IPS DF 6.9 (cell line): ENCODE results near the gene TFR2.
A peak's percentile ranks its signal among the peaks of the same experiment; 100 is the strongest.

Experiments
- DNase-seq: peaks from one replicate; pipeline ENCODE4 v3.0.0-alpha.2; 2013; ENCODE audit warnings: low read depth, low spot score
- H3K27ac ChIP-seq: one replicate; pipeline ENCODE4 v1.5.1; 2013; ENCODE audit warnings: low read length, control low read depth
- H3K27me3 ChIP-seq: 2 replicates; pipeline ENCODE4 v1.6.1; 2013; ENCODE audit warnings: mild to moderate bottlenecking, low read length; ENCODE audit not compliant: control insufficient read depth, insufficient read depth
- H3K36me3 ChIP-seq: 2 replicates; pipeline ENCODE4 v1.6.1; 2013; ENCODE audit warnings: low read length; ENCODE audit not compliant: control insufficient read depth, insufficient read depth
- H3K4me1 ChIP-seq: 2 replicates; pipeline ENCODE4 v1.6.1; 2013; ENCODE audit warnings: low read length; ENCODE audit not compliant: control insufficient read depth, insufficient read depth
- H3K4me3 ChIP-seq: 2 replicates; pipeline ENCODE4 v1.5.1; 2013; ENCODE audit warnings: mild to moderate bottlenecking, low read length
- H3K9me3 ChIP-seq: 2 replicates; pipeline ENCODE4 v1.6.1; 2013; ENCODE audit warnings: low read length, inconsistent platforms; ENCODE audit not compliant: control insufficient read depth, insufficient read depth
- WGBS: extraction: QIAGEN DNeasy Blood & Tissue Kit; methylation state at CpG from one replicate; pipeline ENCODE4 v1.1.7; 2013; ENCODE audit warnings: mixed read lengths, missing lambda C conversion rate; ENCODE audit not compliant: insufficient read length, insufficient coverage; 5-methylcytosine and 5-hydroxymethylcytosine counted together

Gene TFR2

DNA sequence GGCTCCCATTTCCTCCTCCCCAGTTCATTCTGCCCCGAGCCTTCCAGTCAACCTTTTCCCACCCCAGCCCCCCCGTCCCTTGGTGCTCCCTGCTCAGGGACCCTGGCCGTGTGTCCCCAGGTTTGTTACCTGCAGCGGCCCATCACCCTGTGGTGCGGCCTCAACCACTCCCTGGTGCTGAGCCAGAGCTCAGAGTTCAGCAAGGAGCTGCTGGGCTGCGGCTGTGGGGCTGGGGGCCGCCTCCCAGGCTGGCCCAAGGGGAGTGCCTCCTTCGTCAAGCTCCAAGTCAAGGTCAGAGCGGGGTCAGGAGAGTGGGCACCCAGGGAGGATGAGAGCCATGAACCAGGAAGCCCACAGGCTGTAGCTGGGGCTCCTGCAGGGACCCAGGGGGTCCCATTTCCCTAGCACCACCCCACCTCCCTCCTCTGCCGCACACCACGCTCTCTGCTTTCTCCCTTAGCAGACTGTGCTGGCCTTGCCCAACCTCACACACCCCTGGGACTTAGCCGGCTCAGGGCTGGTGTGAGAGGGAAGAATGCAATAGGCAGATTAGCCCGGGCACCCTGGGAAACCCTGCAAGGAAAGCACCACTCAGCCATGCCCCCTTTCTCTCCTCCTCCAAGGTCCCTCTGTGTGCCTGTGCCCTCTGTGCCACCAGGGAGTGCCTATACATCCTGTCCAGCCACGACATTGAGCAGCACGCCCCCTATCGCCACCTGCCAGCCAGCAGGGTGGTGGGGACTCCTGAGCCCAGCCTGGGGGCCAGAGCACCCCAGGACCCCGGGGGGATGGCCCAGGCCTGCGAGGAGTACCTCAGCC lies 41.2 kb downstream of the TFR2 start:
- WGBS, result no CpG with 5 or more reads among the region's 18 CpGs
- no peaks in the 10 kb centered on the region for H3K27me3 ChIP-seq
- H3K27ac ChIP-seq, result no peak overlapping the region
- H3K4me3 ChIP-seq, result no peak overlapping the region
- H3K9me3 ChIP-seq, result no peaks in the 10 kb centered on the region
- no peak for DNase-seq
- H3K36me3 ChIP-seq, result no peaks in the 10 kb centered on the region
- H3K4me1 ChIP-seq, result peaks cover 3% of the 10 kb centered on the region; the same call in 1 of the 2 replicates

GRCh38 chr7:100598425-100598824 lies 42.9 kb downstream of the TFR2 start:
- Histone ChIP-seq H3K9me3 (no peaks in the 10 kb centered on the region), H3K27ac (no peak overlapping the region), H3K4me1 (peaks cover 3% of the 10 kb centered on the region; the same call in 1 of the 2 replicates), H3K36me3 (no peaks in the 10 kb centered on the region), H3K4me3 (no peak overlapping the region), H3K27me3 (no peaks in the 10 kb centered on the region)
- WGBS, result no CpG with 5 or more reads among the region's 4 CpGs
- DNase-seq, result no peak

- Histone ChIP-seq H3K27me3 (no peaks in the 10 kb centered on the region), H3K9me3 (no peaks in the 10 kb centered on the region), H3K4me1 (peaks cover under 1% of the 10 kb centered on the region; the same call in 1 of the 2 replicates), H3K27ac (no peak overlapping the region), H3K36me3 (no peaks in the 10 kb centered on the region), H3K4me3 (no peak overlapping the region)
- WGBS, result no CpG with 5 or more reads among the region's 7 CpGs
- no peak for DNase-seq
Measured at GRCh38 chr7:100595188-100595587, 46.2 kb downstream of the TFR2 start.

DNA sequence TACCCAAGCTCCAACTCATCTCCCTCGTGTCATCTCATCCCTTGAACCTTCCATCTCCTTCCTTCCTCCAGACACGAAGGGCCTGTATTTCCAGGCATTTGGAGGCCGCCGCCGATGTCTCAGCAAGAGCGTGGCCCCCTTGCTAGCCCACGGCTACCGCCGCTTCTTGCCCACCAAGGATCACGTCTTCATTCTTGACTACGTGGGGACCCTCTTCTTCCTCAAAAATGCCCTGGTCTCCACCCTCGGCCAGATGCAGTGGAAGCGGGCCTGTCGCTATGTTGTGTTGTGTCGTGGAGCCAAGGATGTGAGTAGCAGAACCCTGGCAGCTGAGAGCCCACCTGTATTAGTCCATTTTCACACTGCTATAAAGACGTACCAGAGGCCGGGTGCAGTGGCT lies 49.8 kb downstream of the TFR2 start:
- no CpG with 5 or more reads among the region's 17 CpGs for WGBS
- Histone ChIP-seq H3K9me3 (no peaks in the 10 kb centered on the region), H3K27me3 (no peaks in the 10 kb centered on the region), H3K36me3 (no peaks in the 10 kb centered on the region), H3K27ac (no peak overlapping the region), H3K4me3 (no peak overlapping the region), H3K4me1 (peaks cover 4% of the 10 kb centered on the region)
- DNase-seq, result no peak

GRCh38 chr7:100590077-100590737 lies 51.1 kb downstream of the TFR2 start:
- Histone ChIP-seq H3K4me1 (peaks cover 4% of the 10 kb centered on the region), H3K27ac (no peak overlapping the region), H3K27me3 (no peaks in the 10 kb centered on the region), H3K9me3 (no peaks in the 10 kb centered on the region), H3K36me3 (no peaks in the 10 kb centered on the region), H3K4me3 (no peak overlapping the region)
- WGBS, result no CpG with 5 or more reads among the region's 20 CpGs
- no peak for DNase-seq

DNA sequence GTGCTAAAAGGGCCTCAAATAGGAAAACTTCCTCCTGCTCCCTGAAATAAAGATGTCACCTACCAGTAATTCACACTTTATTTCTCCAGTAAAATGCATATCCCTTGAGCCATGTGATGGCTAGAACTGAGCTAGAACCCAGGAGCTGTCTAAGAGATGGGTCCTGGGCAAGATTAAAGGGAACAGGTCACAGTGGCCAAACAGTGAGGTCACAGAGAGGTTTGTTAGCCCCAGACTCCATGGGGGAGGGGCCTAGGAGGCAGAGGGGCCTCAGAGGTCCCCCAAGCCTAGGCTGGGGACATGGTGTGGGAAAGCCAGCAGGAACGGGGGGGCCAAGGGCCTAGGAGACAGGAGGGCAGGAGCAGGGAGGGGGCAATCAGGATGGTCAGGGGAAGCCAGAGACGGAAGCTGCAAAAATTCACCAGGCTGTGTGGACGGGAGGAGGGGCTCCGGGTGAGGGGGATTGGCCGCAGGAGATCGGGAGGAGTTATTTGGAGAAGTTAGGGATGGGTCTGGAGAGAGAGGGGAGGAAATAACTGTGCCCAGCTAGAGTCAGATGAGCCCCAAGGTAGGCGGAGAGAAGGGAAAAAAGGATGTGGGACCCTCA lies 51.9 kb downstream of the TFR2 start:
- no peak overlapping the region for H3K4me3 ChIP-seq
- no CpG with 5 or more reads among the region's 7 CpGs for WGBS

GRCh38 chr7:100588438-100588837 lies 52.9 kb downstream of the TFR2 start:
- no peak for DNase-seq
- Histone ChIP-seq H3K4me1 (peaks cover 14% of the 10 kb centered on the region), H3K27ac (no peak overlapping the region), H3K4me3 (no peak overlapping the region), H3K27me3 (no peaks in the 10 kb centered on the region), H3K9me3 (no peaks in the 10 kb centered on the region), H3K36me3 (no peaks in the 10 kb centered on the region)
- no CpG with 5 or more reads among the region's 1 CpG for WGBS

More for the DNA sequence above, 51.9 kb downstream of the TFR2 start:
- H3K36me3 ChIP-seq, result no peaks in the 10 kb centered on the region
- H3K4me1 ChIP-seq, result peaks cover 6% of the 10 kb centered on the region
- DNase-seq, result no peak
- H3K27me3 ChIP-seq, result no peaks in the 10 kb centered on the region
- H3K27ac ChIP-seq, result no peak overlapping the region
- H3K9me3 ChIP-seq, result no peaks in the 10 kb centered on the region

- WGBS, result no CpG with 5 or more reads among the region's 53 CpGs
Measured at GRCh38 chr7:100586266-100587025, 54.9 kb downstream of the TFR2 start, which contains the start of gene FBXO24. TSS of gene FBXO24 (plus strand) at chr7:100586328. CDS start at chr7:100586626, 298 bp downstream.

DNA sequence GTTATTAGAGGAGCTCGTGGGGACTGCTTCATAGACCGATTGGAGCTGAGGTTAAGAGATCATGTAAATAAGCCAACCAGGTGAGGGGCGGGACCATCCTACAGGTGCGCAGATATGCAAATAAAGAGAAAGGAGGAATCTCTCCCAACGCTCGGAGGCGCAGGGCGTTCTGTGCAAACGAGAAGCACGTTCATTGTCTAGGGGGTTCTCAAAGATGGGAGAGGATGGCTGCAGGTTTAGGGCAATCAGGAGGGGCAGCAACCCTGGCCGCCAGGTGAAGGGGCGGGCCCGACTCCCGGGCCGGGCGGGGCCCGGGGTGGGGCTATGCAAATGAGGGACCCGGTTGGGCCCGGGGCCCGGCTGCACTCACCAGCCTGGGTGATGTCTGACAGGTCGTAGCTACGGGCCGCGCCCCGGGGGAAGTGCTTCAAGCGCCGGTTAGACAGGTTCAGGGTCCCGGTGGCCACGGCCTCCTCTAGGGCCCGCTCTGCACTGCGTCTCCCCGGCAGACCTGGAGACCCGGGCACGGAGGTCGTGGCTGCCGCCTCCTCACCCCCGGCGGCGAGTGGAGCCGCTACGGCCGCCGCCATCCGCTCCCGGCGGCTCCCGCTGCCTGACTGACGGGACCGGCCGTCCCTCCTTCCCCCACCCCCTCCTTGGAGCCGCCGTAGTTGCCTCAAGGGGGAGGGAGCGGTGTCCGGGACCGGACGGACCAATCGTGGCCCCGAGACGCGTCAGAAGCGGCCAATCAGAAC lies 55.7 kb downstream of the TFR2 start, which contains the start of gene LRCH4:
LRCH4 (minus strand) TSS at position 619 of the 755 bp plus-strand sequence; CDS start at position 590, 29 bp downstream.
- H3K4me1 ChIP-seq, result peaks cover 14% of the 10 kb centered on the region
- no peaks in the 10 kb centered on the region for H3K9me3 ChIP-seq
- no peak within 1 kb of the TSS for H3K27ac ChIP-seq
- no CpG with 5 or more reads among the region's 61 CpGs for WGBS
- H3K36me3 ChIP-seq, result peaks cover 5% of the 10 kb centered on the region; the same call in 1 of the 2 replicates
- peak within 1 kb of the TSS; percentile 77 for H3K4me3 ChIP-seq
- DNase-seq, result no peak
- no peaks in the 10 kb centered on the region for H3K27me3 ChIP-seq

More at GRCh38 chr7:100586266-100587025, 54.9 kb downstream of the TFR2 start, which contains the start of gene FBXO24:
- H3K9me3 ChIP-seq, result no peaks in the 10 kb centered on the region
- H3K4me1 ChIP-seq, result peaks cover 14% of the 10 kb centered on the region
- no peaks in the 10 kb centered on the region for H3K27me3 ChIP-seq
- H3K4me3 ChIP-seq, result peak within 1 kb of the TSS; percentile 77
- DNase-seq, result peak; percentile 100
- no peak within 1 kb of the TSS for H3K27ac ChIP-seq
- no peaks in the 10 kb centered on the region; the same call in 1 of the 2 replicates for H3K36me3 ChIP-seq
